Heart right ventricle (tissue), 16 donors: Measurements from ENCODE around the gene CROCC2. TPM values are rescaled to one million over a fixed set of nuclear protein-coding genes. Genes with fewer than 3 reads are reported as not detected.

Source experiments
- ATAC-seq, 8 donors: fragments of 200-7000 bp; cut with Tn5 transposase; one replicate each; pipeline ENCODE4 v1.9.1; 2020; ENCODE audit warnings: mild to moderate bottlenecking in 8 of 8, moderate library complexity in 8 of 8, moderate number of reproducible peaks in 1 of 8
- DNase-seq, 2 donors: peaks; one replicate each; pipeline ENCODE4 v3.0.0-alpha.2; 2020
- H3K27ac ChIP-seq, 10 donors: fragments of 200-600 bp; sonication (generic) in 2 of 10; one replicate each; pipeline versions ENCODE4 v1.5.0 to v1.8.0; 2020 to 2022; ENCODE audit warnings: mild to moderate bottlenecking in 3 of 10
- H3K27me3 ChIP-seq, 7 donors: fragments of 200-600 bp; one replicate each; pipeline ENCODE4 v1.8.0; 2021 to 2022; ENCODE audit warnings: mild to moderate bottlenecking in 2 of 7
- H3K36me3 ChIP-seq, 9 donors: fragments of 200-600 bp; sonication (generic) in 1 of 9; one replicate each; pipeline versions ENCODE4 v1.5.0 to v1.8.0; 2020 to 2022; ENCODE audit warnings: mild to moderate bottlenecking in 2 of 9
- H3K4me1 ChIP-seq, 9 donors: fragments of 200-600 bp; sonication (generic) in 1 of 9; one replicate each; pipeline versions ENCODE4 v1.5.0 to v1.8.0; 2020 to 2022; ENCODE audit warnings: mild to moderate bottlenecking in 4 of 9
- H3K4me3 ChIP-seq, 10 donors: fragments of 200-600 bp; sonication (generic) in 2 of 10; one replicate each; pipeline versions ENCODE4 v1.5.0 to v1.8.0; 2020 to 2022; ENCODE audit warnings: mild to moderate bottlenecking in 7 of 10, moderate library complexity in 2 of 10
- H3K9me3 ChIP-seq, 11 donors: fragments of 200-600 bp in 10 of 11; sonication (generic) in 2 of 11; one replicate each; pipeline versions ENCODE4 v1.5.0 to v1.8.0; 2013 to 2022; ENCODE audit warnings: mild to moderate bottlenecking in 2 of 11, control low read depth in 1 of 11, moderate library complexity in 1 of 11
- CTCF ChIP-seq, 9 donors: fragments of 200-600 bp; sonication (generic) in 2 of 9; IDR thresholded peaks; one replicate each; pipeline versions ENCODE4 v1.5.0 to v1.8.0; 2021 to 2022; ENCODE audit warnings: antibody characterized with exemption in 9 of 9, mild to moderate bottlenecking in 5 of 9, moderate library complexity in 1 of 9
- WGBS, 2 donors: extraction: QIAGEN DNeasy Blood & Tissue Kit; methylation state at CpG; one replicate each; pipeline ENCODE4 v1.1.7; 2013; ENCODE audit warnings: inconsistent platforms in 1 of 2; 5-methylcytosine and 5-hydroxymethylcytosine counted together
- intact Hi-C, 10 donors: fragments of 100-400 bp; cut with DNase I; formaldehyde crosslinking; loops; one replicate each; pipeline versions ENCODE4 v1.11.1 to v1.14.2; 2022
- polyA plus RNA-seq, 2 donors: library from polyadenylated mRNA; stranded (reverse); fragments of 200-250 nt; gene quantifications; one replicate each; pipeline ENCODE4 v1.2.3, GENCODE V29; 2013
- total RNA-seq, 10 donors: library from RNA; stranded (reverse); fragmentation: NEBNext Ultra II Directional in 3 of 10; extraction: Animal tissue kit (Norgen Biotek cat#: 25700) in 3 of 10; gene quantifications; one replicate each; pipeline versions ENCODE4 v1.2.1 to v1.2.4, GENCODE V29; 2021 to 2023
- donor health status: Arrhythmogenic right ventricular cardiomyopathy.
- donor health status: ischemic (EF 13 %, LVEDD 7.1; RV severe dilation, severe dysfunction).
- donor health status: healthy with polysubstance abuse.
- donor health status: DM: no; HTN: yes; CAD: no.
- donor health status: DM: no; HTN: no; CAD: no.
- donor health status: ischemic (EF 25% LVEDD 6.9; RV normal size, moderate dysfunction).
- donor health status: ischemic (EF 25% LVEDD 5.7; RV mildly dilated, moderate dysfunction).
- donor health status: healthy.
- donor health status: DM: yes; HTN: yes; CAD: no.
- donor health status: Ischemic cardiomyopathy.
- donor health status: ischemic (EF 35%, LVEDD 5.7; RV mildly dilated, moderate dysfunction).
- donor health status: nonischemic (EF 11% LVEDD 7.7; RV severe dilation, severe dysfunction).
- donor health status: DM: yes; HTN: yes; CAD: no.
- donor health status: PGD.
- donor health status: ischemic (EF 29% LVEDD 5.4; RV normal size, mild dysfunction).
- donor health status: nonischemic (EF 23%, LVEDD 6.1; RV moderate dilation, normal function).

Gene CROCC2
- total and polyA plus RNA-seq, 12 donors = 0.06 TPM; not detected in 11

GRCh38 chr2:240925191-240925567 lies 19.0 kb downstream of the CROCC2 start:
- no peak for TF ChIP-seq CTCF (IDR thresholded peaks at IDR 0.05)
- 87 to 89% methylated on average over 14 of the region's 14 CpGs for WGBS, 2 donors
- no peaks in the 10 kb centered on the region for H3K36me3 ChIP-seq
- intact Hi-C loops = no loop called here
- H3K9me3 ChIP-seq = peaks cover 0 to 19% (median 0%) of the 10 kb centered on the region in 11 donors
- ATAC-seq = no peak
- no peak overlapping the region for H3K4me3 ChIP-seq
- H3K27me3 ChIP-seq = peaks cover 0 to 5% (median 0%) of the 10 kb centered on the region in 7 donors
- H3K4me1 ChIP-seq = peaks cover 0 to 13% (median 0%) of the 10 kb centered on the region in 9 donors
- DNase-seq = peak in 1 of 2 donors; percentile 3
- H3K27ac ChIP-seq = no peak overlapping the region

GRCh38 chr2:240925568-240926515 lies 19.7 kb downstream of the CROCC2 start:
- ATAC-seq (peak in 1 of 8 donors; percentile 19), DNase-seq (peak; percentile 3 to 5)
- intact Hi-C loops = no loop called here
- Histone ChIP-seq H3K27ac (no peak overlapping the region), H3K4me1 (peaks cover 0 to 13% (median 0%) of the 10 kb centered on the region in 9 donors), H3K9me3 (peaks cover 0 to 19% (median 0%) of the 10 kb centered on the region in 11 donors), H3K4me3 (no peak overlapping the region), H3K27me3 (peaks cover 0 to 5% (median 0%) of the 10 kb centered on the region in 7 donors), H3K36me3 (no peaks in the 10 kb centered on the region)
- 85 to 88% methylated on average over 29 of the region's 29 CpGs for WGBS, 2 donors
- TF ChIP-seq CTCF (IDR thresholded peaks at IDR 0.05) = no peak

- Histone ChIP-seq H3K4me1 (peaks cover 0 to 6% (median 0%) of the 10 kb centered on the region in 9 donors), H3K27me3 (peaks cover 0 to 5% (median 0%) of the 10 kb centered on the region in 7 donors), H3K9me3 (peaks cover 0 to 19% (median 0%) of the 10 kb centered on the region in 11 donors), H3K36me3 (no peaks in the 10 kb centered on the region), H3K27ac (no peak overlapping the region), H3K4me3 (peak overlapping the region in 4 of 10 donors; percentile 4 to 29 (median 11))
- ATAC-seq (peak in 5 of 8 donors; percentile 33 to 72 (median 48)), DNase-seq (peak in 1 of 2 donors; percentile 25)
- intact Hi-C loops = no loop called here
- 44% methylated on average over 38 of the region's 38 CpGs for WGBS, 2 donors
- no peak for TF ChIP-seq CTCF (IDR thresholded peaks at IDR 0.05)
Measured at GRCh38 chr2:240926516-240927389, 20.6 kb downstream of the CROCC2 start.

GRCh38 chr2:240927390-240927781 lies 21.2 kb downstream of the CROCC2 start:
- Histone ChIP-seq H3K4me3 (no peak overlapping the region), H3K27me3 (peaks cover 0 to 5% (median 0%) of the 10 kb centered on the region in 7 donors), H3K27ac (no peak overlapping the region), H3K9me3 (peaks cover 0 to 19% (median 0%) of the 10 kb centered on the region in 11 donors), H3K4me1 (peaks cover 0 to 6% (median 0%) of the 10 kb centered on the region in 9 donors), H3K36me3 (no peaks in the 10 kb centered on the region)
- DNase-seq (no peak), ATAC-seq (no peak)
- WGBS, 2 donors = 89% methylated on average over 7 of the region's 7 CpGs
- no peak for TF ChIP-seq CTCF (IDR thresholded peaks at IDR 0.05)
- intact Hi-C loops = no loop called here
